HG03558 (cell line): ENCODE results near the gene MCF2L.
"Not testable (repeated sequence)": the region's sequence is repeated elsewhere in the genome, so short reads cannot be mapped to it uniquely, and the experiment has no call there.

Experiments used
- ATAC-seq: cut with Tn5 transposase; IDR thresholded peaks from one replicate; pipeline ENCODE4 v1.9.1; 2021; ENCODE audit warnings: moderate number of reproducible peaks; ENCODE audit not compliant: unreplicated experiment; ENCODE audit errors: extremely low read depth

The MCF2L gene

DNA sequence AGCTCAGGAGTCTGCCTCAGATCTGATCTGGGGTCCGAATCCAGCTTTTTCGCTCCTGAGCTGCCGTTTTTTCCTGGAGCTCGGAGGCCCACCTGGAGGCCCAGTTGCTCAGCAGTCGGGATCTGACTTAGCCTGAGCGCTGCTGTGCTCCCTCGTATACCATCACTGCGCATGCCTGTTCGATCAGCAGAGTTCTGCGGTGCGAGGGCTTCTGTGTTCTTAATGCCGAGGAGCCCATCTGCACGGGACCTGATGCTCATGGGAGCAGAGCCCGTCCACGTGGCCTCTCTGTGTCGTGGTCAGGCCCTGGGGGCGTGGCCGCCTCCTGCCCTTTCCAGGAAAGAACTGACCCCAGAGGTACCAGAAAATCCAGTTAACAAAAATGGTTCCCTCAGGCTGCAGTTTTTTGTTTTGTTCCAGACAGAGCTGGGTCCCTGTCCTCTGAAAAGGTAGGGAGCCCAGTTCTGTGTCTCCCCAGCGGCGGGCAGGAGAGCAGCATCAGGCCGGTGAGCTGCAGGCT is 57.4 kb downstream of the MCF2L start:
- ATAC-seq: no peak

DNA sequence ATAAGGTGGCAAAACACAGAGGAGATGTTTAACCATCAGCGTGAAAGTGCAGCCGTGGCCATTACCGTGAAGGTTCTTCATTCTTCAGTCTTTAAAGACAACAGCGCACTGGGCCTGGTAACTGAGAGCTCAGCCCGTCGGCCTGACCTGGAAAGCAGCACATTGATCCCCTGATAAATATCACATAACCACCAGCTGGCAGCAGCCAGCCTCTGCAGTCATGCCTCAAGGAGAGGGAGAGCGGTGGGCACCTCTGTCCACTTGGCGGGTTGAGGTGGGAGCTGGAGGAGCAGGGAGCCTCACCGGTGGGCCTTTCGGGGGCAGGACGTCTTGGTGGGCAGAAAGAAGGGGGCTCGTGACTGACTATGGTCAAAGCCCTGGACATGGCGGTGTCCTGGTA is 58.1 kb downstream of the MCF2L start:
- ATAC-seq: no peak

DNA sequence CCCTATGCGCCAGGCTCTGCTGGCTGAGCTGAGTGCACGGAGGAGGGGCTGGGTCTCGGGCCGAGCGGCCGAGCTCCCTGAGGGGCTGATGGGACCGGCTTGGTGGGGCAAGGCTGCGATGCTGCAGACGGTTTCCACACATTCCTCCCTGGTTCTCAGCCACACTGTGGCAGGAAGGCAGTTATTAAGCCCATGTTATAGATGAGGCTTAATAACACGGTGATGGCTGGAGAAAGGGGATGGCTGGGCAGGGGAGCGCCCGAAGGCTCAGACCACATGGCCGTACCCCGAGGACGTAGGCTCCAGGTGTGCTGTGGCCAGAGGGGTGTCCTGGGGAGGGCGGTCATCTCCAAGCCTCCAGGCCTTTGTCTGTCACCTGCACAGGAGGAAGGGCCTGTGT is 58.6 kb downstream of the MCF2L start:
- ATAC-seq: no peak

DNA sequence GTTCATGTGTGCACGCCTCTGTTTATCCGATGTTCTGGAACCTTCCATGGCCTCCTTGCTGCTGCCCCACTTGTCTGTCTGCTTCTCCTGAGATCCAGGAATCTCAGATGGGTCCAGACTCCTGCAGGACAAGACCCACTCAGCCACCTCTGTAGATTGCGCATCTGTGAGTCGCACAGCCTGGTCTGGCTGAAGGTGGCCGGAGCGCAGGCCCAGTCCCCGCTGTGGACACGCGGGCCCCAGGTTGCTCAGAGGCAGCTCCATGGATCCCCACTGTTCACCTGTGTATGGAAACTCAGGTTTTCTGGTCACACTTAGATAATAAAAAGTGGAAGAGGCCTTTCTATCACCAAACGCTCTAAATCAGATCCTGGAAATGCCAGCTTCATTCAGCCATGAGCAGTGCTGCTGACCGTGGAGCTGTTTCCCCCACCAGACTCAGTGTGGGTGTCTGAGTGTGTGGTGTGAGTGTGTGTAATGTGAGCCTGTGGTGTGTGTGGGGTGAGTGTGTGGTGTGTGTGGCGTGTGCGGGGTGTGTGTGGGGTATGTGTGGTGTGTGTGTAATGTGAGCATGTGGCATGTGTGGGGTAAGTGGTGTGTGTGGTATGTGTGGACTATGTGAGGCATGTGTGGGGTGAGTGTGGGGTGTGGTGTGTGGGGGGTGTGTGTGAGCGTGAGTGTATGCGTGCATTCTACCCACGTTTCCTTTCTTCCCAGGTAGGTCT is 59.5 kb downstream of the MCF2L start:
- no peak for ATAC-seq

DNA sequence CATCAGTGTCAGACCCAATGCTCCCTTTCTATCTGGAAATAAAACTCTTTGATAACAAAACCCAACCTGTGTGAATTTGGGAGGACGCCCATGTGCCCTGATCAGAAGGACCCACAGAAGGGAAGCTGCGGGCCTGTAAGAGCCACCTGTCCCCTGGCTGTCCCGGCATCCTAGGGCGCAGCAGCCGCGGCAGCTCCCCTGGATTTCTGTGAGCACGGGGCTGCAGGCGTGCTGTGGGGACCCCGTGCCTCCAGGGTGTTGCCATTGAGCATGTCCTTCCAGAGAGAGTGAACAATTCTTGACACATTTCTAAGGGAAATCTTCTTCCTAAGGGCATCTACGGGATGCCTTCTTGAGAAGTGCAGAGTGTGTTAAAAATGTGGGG is 60.0 kb downstream of the MCF2L start:
- no peak for ATAC-seq

DNA sequence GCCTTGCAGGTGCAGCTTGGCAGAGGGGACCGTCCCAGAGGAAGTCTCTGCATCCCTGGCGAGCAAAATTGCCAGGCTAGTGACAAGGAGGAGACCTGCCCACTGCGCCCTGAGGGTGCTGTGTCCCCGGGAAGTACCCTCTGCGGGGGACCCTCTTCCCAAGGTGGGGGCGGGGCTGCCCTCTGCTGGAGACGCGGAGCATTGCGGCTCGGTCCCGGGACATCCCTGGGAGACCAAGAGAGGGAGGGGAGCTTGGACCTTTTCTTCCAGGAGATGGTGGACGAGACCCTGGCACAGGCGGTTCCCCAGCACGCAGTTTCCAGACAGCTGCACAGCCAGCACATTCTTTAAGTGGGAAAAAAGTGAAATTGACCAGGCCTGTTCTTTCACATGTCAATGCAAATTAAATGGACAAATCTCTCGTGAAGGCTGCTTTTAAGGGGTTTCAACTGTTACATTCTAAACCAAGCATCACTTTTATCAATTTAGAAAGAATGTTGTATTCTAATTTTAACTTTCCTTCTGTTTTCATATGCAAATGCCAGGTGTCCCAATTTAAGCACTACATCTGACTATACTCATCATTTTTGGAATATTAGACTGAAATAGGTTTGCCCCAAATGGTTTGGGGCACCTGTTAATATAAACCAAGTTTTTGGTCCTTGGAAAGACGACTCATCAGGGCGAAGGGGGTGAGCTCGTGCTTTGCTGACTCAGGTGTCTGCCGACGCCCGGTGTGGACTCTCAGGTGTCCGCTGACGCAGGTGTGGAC is 60.7 kb downstream of the MCF2L start:
- ATAC-seq: no peak

DNA sequence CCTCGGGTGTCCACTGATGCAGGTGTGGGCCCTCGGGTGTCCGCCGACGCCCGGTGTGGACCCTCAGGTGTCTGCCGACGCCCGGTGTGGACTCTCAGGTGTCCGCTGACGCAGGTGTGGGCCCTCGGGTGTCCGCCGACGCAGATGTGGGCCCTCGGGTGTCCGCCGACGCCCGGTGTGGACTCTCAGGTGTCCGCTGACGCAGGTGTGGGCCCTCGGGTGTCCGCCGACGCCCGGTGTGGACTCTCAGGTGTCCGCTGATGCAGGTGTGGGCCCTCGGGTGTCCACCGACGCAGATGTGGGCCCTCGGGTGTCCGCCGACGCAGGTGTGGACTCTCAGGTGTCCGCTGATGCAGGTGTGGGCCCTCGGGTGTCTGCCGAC is 61.2 kb downstream of the MCF2L start:
- ATAC-seq: not testable (repeated sequence)

DNA sequence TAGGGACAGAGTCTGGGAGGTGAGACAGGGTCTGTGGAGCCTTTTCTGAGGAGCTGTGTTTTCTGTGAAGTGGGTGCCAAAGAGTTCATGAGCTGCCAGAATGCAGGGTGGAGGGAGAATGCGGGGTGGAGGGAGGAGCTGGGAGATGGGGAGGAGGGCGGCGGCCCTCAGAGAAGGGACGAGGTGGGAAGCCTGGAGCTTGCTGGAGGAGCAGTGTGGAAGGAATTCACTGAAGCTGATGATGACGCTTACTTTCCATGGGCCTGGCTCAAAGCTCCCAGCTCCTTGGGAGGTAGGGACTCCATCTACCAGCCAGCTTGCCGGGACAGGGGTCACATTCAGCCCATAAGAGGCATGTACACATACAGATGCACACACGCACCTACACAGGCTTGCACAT is 62.5 kb downstream of the MCF2L start:
- no peak for ATAC-seq

DNA sequence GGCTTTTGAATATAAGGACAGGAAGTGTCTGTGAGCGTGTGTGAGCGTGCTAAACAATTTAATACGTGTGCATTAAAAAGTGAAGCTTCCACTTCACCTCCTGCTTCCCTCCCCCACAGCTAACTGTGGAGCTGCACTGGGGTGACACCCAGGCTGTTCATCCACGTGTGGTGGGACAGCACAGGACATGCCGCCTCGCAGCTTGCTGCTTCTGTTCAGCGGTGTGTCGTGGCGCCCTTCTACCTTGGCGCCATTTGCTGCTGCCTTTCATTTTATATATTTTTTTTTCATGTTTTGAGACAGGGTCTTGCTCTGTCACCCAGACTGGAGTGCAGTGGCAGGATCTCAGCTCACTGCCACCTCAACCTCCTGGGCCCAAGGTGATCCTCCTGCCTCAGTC is 63.3 kb downstream of the MCF2L start:
- ATAC-seq: no peak

DNA sequence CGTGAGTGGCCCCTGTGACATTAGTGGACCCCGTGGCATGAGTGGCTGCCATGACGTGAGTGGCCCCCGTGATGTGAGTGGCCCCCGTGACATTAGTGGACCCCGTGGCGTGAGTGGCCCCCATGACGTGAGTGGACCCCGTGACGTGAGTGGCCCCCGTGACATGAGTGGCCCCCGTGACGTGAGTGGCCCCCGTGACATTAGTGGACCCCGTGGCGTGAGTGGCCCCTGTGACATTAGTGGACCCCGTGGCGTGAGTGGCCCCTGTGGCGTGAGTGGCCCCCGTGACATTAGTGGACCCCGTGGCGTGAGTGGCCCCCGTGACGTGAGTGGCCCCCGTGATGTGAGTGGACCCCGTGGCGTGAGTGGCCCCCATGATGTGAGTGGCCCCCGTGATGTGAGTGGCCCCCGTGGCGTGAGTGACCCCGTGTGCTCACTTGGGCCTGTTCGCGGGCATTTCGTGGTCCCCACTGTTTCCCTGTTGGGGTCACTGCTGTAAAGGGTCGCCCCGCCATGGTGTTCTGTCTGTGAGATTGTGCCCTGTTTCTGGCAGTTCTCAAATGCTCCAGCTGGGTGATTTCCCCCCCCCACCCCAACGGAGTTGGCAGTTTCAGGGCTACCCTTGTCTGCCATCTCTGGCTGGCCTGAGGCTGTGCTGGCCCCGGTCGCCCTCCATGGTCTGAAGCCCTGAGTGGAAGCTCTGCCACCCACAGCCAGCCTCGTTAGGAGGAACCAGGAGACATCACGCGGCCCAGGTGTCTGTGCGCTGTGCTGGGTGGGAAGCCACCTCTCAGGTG is 64.2 kb downstream of the MCF2L start:
- no peak for ATAC-seq

DNA sequence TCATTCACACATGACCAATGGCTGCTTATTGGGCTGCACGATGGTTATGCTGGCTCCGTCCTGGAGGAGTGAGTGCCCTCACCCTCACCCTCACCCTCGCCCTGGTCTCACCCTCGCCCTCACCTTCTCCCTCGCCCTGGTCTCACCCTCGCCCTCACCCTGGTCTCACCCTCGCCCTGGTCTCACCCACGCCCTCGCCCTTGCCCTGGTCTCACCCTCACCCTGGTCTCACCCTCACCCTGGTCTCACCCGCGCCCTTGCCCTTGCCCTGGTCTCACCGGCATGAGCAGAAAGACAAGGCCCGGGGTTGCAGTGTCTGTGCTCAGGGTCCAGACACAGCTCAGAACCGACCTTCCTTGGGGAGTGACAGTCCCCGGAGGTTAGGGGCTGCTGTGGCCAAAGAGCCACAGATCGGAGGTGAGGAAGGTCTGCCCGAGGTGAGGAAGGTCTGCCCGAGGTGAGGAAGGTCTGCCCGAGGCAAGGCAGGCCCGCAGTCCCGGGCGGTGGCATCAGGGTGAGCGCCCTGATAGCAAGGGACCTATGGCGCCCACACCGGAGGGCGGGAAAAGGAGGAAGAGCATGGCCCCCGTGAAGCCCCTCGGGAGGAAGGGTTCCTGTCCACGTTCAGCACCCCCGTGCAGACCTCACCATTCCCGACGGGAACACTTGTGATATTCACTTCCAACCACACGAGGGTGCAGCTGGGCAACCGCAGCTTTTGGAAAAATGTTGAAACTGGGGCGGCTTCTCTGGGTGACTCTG is 65.6 kb downstream of the MCF2L start:
- no peak for ATAC-seq

DNA sequence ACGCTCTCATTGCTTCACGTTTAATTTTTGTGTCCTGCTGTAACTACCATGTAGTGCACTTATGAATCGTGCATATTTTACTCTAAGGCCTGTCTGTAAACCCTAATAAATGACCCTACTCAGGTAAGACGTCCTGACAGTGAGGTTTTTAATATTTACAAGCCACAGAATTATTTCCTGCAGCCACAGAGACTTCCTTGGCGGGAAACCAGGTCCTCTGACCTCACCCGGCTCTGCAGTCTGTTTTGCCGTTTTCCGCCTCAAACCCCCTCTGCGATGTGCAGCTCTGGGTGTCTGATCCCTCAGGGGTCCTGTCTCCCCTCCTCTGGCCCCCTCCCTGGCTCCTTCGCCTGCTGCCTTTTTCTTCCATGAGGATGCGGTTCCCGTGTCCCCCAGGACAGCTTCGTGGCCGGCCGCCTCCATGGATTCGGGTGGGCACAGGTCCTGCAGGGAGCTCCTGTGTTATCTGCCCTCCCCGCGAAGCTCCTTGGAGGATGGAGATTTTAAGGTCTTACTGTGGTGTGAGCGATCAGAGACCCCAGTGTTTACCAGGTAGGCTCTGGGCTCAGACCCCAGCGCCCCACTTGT is 66.3 kb downstream of the MCF2L start:
- no peak for ATAC-seq

DNA sequence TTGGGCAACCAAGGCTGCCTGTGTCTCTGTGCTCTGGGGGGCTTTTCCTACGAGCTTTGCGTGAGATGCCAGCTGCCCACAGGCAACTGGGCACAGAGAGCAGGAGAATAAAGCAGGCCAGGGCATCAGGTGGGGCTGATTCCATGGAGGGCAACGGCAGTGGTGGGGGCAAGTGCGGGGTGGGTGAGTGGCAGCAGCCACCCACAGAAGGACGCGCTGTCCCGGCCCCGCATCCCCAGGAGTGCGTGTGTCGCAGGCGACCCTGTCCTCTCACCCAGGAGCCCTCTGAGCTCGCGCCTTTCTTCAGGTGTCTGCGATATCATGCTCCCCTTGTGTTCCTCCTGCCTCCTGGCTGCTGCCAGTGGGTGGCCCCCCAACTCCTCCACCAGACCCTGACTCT is 67.4 kb downstream of the MCF2L start:
- no peak for ATAC-seq

DNA sequence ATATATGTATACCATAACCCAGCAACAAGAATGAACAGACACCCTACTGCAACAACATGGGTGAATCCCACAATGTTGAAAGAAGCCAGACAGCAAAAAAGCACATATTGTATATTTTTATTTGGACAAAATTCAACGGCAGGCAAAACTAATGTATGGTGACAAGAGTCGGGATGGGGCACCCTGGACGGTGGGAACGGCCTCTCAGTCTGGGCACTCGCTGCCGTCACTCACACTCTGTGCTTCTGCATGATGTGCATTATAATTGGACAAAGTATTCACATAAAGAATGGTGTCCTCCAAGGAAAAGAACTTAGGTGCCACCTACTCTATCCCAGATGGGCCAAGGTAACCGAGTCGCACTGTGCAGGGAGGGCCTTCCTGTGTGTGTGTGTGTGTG is 71.0 kb downstream of the MCF2L start:
- no peak for ATAC-seq

DNA sequence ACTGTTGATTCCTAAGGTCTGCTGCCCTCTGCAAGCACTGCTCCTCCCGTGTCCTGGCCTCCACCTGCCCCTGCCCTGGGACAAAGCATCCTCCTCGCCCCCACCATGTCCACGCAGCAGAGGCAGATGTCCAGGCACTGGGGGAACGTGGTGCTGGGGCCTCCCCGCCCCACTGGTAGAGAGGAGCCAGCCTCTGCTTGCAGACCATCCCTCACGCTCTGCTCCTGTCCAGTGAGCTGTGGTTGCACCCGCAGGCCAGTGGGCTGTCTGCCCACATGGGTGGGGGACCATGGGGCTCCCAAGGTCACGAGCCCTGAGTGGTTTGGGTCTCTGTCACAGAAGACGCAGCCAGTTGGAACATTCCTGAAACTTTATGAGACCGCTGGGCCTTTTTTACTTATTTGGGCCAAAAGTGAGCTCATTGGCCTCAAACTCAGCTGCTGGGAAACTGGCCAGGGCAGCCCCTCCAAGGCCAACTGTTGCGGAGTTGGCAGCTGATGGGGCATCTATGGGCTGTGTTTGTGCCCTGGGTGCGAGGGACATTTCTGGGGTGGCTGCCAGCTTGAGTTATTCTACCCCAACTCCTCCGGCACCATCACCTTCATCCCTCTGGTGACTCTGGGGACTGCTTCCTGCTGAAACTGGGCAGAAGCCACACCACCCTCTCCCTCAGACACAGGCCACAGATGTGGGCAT is 71.7 kb downstream of the MCF2L start:
- ATAC-seq: no peak

DNA sequence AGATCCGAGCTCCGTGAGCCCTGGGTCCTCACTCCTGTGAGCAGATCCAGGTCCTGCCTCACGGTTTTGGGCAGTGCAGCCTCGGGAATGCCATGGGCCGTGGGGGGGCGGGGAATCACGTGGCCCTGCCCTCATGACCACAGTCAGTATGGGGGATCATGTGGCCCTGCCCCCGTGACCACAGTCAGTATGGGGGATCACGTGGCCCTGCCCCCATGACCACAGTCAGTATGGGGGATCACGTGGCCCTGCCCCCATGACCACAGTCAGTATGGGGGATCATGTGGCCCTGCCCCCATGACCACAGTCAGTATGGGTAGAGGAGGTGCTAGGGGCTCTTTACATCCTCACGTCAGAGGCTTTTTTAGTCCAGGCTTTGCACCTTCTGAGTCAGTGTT is 72.3 kb downstream of the MCF2L start:
- ATAC-seq: no peak

DNA sequence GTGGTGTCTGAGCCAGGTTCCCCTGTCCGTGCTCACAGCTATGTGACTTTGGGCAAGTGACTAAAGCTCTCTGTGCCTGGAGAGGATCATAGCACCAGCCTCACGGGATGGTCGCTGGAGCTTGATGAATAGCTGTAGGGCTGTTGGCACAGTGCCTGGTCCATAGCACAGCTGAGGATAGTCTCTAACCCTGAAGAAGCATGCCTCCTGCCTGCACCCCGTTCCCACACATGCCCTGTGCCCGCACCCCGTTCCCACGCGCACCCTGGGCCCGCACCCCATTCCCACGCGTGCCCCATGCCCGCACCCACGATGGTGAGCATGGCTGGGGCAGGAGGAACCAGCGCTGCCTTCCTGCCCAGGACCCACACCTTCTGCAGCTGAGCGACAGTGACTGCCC is 72.9 kb downstream of the MCF2L start:
- ATAC-seq: no peak

DNA sequence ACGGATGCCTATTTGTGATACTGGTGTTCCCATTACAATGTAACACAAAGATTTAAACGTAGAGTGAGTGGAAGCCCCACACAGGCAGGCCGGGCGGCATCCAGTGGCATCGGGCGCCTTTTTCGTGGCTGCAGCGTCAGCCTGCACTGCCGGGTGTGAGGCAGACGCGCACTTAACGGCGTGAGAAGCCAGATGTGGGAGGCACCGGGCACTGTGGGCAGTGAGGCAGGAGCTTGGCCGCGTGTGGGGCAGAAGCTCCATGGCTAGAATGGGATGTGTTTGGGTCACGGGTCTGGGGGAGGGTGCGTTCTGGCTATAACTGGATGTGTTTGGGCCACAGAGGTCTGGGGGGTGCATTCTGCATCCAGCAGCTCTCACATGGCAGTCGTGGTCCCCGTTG is 73.4 kb downstream of the MCF2L start:
- ATAC-seq: no peak

DNA sequence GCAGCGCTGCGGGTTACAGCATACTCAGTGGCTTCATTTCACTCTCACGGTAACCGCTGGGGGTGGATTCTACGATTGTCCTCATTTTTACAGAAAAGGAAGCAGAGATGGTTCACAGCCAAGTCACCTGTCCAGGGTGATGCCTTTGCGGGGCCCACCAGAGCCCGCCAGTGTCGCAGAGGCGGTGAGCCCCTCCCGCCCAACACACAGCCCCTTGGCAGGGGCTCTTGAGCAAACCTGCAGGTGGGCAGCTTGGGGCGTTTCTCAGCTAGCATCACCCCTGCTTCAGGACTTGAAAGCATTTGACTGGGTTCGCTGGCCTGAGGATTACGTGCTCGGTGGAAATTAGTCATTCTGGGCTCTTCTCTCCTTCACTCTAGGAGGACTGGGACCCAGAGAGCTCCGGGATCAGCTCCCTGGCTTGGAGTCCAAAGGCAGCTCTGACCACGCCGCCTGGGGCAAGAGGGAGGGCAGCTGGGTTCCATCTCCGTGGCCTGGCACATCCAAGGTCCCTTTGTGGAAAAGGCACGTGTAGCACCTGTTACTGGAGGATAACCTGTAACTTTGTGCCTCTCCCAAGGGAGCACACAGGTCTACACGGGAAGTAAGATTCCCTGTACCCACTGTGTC is 74.1 kb downstream of the MCF2L start:
- no peak for ATAC-seq
